ENCODE results near the gene CBFA2T2. TPM values are rescaled to one million over a fixed set of nuclear protein-coding genes. Genes with fewer than 3 reads are reported as not detected.

CBFA2T2 gene
- total RNA-seq, 1 donor from 2014 or later = 19.6 TPM

DNA sequence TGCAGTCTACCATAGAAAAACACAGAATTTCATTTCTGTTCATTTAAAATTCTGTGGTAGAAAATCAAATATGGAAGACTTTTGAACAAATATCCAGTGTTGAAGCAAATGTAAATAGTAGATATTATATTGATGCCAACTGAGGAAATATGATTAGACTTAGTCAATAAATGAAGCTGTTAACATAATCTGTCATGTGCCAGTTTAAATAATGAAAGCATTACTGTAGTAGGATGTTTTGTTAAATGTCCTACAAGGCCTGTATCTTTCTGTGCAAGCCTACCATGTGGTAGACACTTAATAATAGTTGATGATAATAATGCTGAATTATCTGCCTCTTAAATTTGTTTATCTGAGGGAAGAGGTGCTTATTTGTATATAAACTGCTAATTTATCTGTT lies 55.9 kb downstream of the CBFA2T2 start:
- Mint-ChIP-seq H3K27me3 (ENCODE audit: unreplicated experiment) (no peaks in the 10 kb centered on the region), H3K36me3 (ENCODE audit: unreplicated experiment) (peaks cover under 1% of the 10 kb centered on the region), H3K4me3 (ENCODE audit: unreplicated experiment) (no peak overlapping the region), H3K4me1 (ENCODE audit: unreplicated experiment) (peaks cover 6% of the 10 kb centered on the region), H3K27ac (ENCODE audit: unreplicated experiment) (no peak overlapping the region), H3K9me3 (ENCODE audit: unreplicated experiment) (no peaks in the 10 kb centered on the region)
- no peak for DNase-seq (ENCODE audit: extremely low spot score, unreplicated experiment)
- TF ChIP-seq, protein P1, sequence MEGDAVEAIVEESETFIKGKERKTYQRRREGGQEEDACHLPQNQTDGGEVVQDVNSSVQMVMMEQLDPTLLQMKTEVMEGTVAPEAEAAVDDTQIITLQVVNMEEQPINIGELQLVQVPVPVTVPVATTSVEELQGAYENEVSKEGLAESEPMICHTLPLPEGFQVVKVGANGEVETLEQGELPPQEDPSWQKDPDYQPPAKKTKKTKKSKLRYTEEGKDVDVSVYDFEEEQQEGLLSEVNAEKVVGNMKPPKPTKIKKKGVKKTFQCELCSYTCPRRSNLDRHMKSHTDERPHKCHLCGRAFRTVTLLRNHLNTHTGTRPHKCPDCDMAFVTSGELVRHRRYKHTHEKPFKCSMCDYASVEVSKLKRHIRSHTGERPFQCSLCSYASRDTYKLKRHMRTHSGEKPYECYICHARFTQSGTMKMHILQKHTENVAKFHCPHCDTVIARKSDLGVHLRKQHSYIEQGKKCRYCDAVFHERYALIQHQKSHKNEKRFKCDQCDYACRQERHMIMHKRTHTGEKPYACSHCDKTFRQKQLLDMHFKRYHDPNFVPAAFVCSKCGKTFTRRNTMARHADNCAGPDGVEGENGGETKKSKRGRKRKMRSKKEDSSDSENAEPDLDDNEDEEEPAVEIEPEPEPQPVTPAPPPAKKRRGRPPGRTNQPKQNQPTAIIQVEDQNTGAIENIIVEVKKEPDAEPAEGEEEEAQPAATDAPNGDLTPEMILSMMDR (IDR thresholded peaks at IDR 0.05) = no peak

DNA sequence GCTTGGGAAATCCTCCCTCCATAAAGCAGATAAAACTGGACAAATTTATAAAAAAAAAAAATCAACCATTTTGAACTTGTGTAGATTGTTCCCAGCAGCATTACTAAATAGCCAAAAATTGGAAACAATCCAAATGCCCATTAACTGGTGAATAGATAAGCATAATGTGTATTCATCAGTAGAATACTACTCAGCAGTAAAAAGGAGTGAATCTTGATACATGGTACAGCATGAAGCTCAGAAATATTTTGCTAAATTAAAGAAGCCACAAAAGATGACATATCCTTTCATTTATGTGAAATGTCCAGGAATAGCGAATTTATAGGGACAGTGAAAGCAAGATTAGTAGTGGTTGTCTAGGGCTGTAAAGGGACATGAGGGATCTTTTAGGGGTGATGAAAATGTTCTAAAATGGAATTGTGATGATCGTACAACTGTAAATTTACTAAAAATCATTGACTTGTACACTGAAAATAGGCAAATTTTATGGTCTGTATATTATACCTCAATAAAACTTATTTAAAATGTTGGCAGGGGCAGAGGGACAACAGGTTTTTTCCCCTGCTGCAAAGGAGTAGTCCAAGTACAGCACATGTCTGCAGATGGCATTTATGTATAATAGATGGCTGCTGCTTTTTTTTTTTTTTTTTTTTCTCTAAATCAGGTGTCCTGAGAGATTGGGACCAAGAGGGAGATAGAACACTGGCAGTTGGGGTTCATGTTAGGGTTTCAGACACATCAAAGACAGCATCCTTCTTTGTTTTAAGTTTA lies 59.5 kb downstream of the CBFA2T2 start:
- no peak overlapping the region for H3K4me3 Mint-ChIP-seq (ENCODE audit: unreplicated experiment)
- peaks cover 9% of the 10 kb centered on the region for H3K36me3 Mint-ChIP-seq (ENCODE audit: unreplicated experiment)

DNA sequence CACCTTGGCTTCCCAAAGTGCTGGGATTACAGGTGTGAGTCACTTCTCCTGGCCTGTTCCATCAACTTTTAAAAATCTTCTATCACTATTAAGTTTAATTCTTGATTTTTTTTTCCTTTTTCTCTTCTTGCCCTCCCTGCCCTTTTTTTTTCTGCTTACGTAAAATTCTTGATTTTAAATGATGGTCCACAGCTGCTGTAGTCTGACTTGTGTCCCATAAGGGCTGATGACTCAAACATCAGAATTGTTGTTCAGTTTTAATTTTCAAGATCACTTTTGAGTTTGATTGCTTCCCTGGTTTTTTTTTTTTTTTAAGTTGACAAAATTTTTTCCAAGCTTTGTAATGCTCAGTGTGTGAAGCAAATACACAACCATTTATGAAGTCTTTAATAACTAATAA lies 61.9 kb downstream of the CBFA2T2 start:
- peaks cover 10% of the 10 kb centered on the region for H3K36me3 Mint-ChIP-seq (ENCODE audit: unreplicated experiment)
- no peaks in the 10 kb centered on the region for H3K9me3 Mint-ChIP-seq (ENCODE audit: unreplicated experiment)
- DNase-seq (ENCODE audit: extremely low spot score, unreplicated experiment) = no peak
- TF ChIP-seq, protein P1 (IDR thresholded peaks at IDR 0.05) = no peak
- H3K27ac Mint-ChIP-seq (ENCODE audit: unreplicated experiment) = peak overlapping the region; percentile 8
- peaks cover 28% of the 10 kb centered on the region for H3K4me1 Mint-ChIP-seq (ENCODE audit: unreplicated experiment)
- no peaks in the 10 kb centered on the region for H3K27me3 Mint-ChIP-seq (ENCODE audit: unreplicated experiment)
- H3K4me3 Mint-ChIP-seq (ENCODE audit: unreplicated experiment) = no peak overlapping the region

More for the DNA sequence above, 59.5 kb downstream of the CBFA2T2 start:
- Mint-ChIP-seq H3K27me3 (ENCODE audit: unreplicated experiment) (no peaks in the 10 kb centered on the region), H3K27ac (ENCODE audit: unreplicated experiment) (no peak overlapping the region), H3K9me3 (ENCODE audit: unreplicated experiment) (no peaks in the 10 kb centered on the region), H3K4me1 (ENCODE audit: unreplicated experiment) (peaks cover 18% of the 10 kb centered on the region)
- TF ChIP-seq, protein P1 (IDR thresholded peaks at IDR 0.05) = no peak
- no peak for DNase-seq (ENCODE audit: extremely low spot score, unreplicated experiment)

DNA sequence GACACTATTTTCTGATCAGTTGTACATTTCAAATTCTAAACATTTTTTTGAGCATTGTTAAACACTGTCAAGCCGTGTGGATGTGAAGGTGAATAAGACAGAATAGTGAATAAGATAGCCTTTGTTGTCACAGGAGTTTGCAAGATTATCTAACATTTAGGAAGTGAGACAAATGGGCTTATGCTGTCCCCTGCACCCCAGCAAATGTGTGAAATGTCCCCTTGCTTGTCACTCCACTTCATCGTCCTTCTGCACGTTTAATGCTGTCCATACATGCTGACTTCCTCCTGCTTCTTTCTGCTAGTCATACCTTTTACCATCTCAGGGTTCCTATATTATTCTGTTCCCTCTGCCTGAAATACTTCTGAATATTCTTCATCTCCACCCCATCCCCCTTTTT lies 62.6 kb downstream of the CBFA2T2 start:
- peaks cover 10% of the 10 kb centered on the region for H3K36me3 Mint-ChIP-seq (ENCODE audit: unreplicated experiment)
- TF ChIP-seq, protein P1 (IDR thresholded peaks at IDR 0.05) = no peak
- H3K9me3 Mint-ChIP-seq (ENCODE audit: unreplicated experiment) = no peaks in the 10 kb centered on the region
- no peak for DNase-seq (ENCODE audit: extremely low spot score, unreplicated experiment)
- no peaks in the 10 kb centered on the region for H3K27me3 Mint-ChIP-seq (ENCODE audit: unreplicated experiment)
- H3K27ac Mint-ChIP-seq (ENCODE audit: unreplicated experiment) = no peak overlapping the region
- no peak overlapping the region for H3K4me3 Mint-ChIP-seq (ENCODE audit: unreplicated experiment)
- H3K4me1 Mint-ChIP-seq (ENCODE audit: unreplicated experiment) = peaks cover 28% of the 10 kb centered on the region

DNA sequence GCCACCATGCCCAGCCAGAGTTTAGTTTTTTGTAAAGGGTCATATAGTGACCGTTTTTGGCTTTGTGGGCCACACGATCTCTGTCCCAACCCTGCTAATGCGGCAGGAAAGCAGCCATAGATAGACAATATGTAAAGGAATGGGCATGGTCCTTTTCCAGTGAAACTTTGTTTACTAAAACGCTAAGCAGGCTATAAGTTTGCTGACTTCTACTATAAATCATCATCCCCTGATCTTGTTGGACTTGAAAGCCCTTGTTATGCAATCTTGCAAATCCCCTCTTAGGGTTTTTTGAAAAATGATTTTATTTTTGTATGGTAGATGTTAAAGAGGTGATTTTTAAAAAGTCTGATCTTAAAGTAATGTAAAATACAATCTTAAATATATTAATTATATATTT lies 63.6 kb downstream of the CBFA2T2 start:
- Mint-ChIP-seq H3K4me3 (ENCODE audit: unreplicated experiment) (no peak overlapping the region), H3K36me3 (ENCODE audit: unreplicated experiment) (peaks cover 14% of the 10 kb centered on the region), H3K4me1 (ENCODE audit: unreplicated experiment) (peaks cover 28% of the 10 kb centered on the region), H3K27me3 (ENCODE audit: unreplicated experiment) (no peaks in the 10 kb centered on the region), H3K27ac (ENCODE audit: unreplicated experiment) (no peak overlapping the region), H3K9me3 (ENCODE audit: unreplicated experiment) (no peaks in the 10 kb centered on the region)
- TF ChIP-seq, protein P1 (IDR thresholded peaks at IDR 0.05) = no peak
- DNase-seq (ENCODE audit: extremely low spot score, unreplicated experiment) = no peak
